ENCODE data around the gene SDR39U1. TPM values are rescaled to one million over a fixed set of nuclear protein-coding genes. Genes with fewer than 3 reads are reported as not detected.

The SDR39U1 gene
- total RNA-seq, 2 donors from 2014 or later, result 40.4 to 41.3 TPM

GRCh38 chr14:24399447-24399822 is 43.1 kb downstream of the SDR39U1 start:
- no peaks in the 10 kb centered on the region for H3K36me3 ChIP-seq (ENCODE audit: control insufficient read depth, insufficient read depth, low read length)
- peak overlapping the region; percentile 76 for H3K4me3 ChIP-seq (ENCODE audit: low read length)
- Mint-ChIP-seq H3K27ac (no peak overlapping the region), H3K4me3 (peak overlapping the region; percentile 72), H3K27me3 (ENCODE audit: insufficient read depth) (peaks cover 7% of the 10 kb centered on the region), H3K36me3 (ENCODE audit: low read depth) (no peaks in the 10 kb centered on the region), H3K4me1 (peaks cover 43% of the 10 kb centered on the region), H3K9me3 (no peaks in the 10 kb centered on the region)
- H3K27ac ChIP-seq (ENCODE audit: low read depth, low read length), result no peak overlapping the region
- H3K9me3 ChIP-seq (ENCODE audit: control insufficient read depth, low read length), result no peaks in the 10 kb centered on the region
- no peak for DNase-seq
- TF ChIP-seq CTCF (conservative IDR thresholded peaks at IDR 0.05), result no peak
- H3K27me3 ChIP-seq (ENCODE audit: control insufficient read depth, insufficient read depth, low read length, poor library complexity, severe bottlenecking), result no peaks in the 10 kb centered on the region
- 26 to 38% methylated on average over 2 to 8 of the region's 8 CpGs for WGBS, 2 experiments (ENCODE audit: insufficient coverage in 1 of 2, insufficient read length in 1 of 2)
- peaks cover 3% of the 10 kb centered on the region for H3K4me1 ChIP-seq (ENCODE audit: control insufficient read depth, insufficient read depth, low read length)
- peak overlapping the region; percentile 28 for H3K9ac ChIP-seq (ENCODE audit: extremely low read depth, low read length, poor library complexity, severe bottlenecking)

GRCh38 chr14:24398653-24399446 is 43.7 kb downstream of the SDR39U1 start, which contains the start of gene NYNRIN:
NYNRIN (plus strand) TSS chr14:24399003; CDS start chr14:24399247, 244 bp downstream.
- no peak for TF ChIP-seq CTCF (conservative IDR thresholded peaks at IDR 0.05)
- H3K27ac ChIP-seq (ENCODE audit: low read depth, low read length), result no peak within 1 kb of the TSS
- Mint-ChIP-seq H3K27ac (no peak within 1 kb of the TSS), H3K4me1 (peaks cover 38% of the 10 kb centered on the region), H3K9me3 (no peaks in the 10 kb centered on the region), H3K4me3 (peak within 1 kb of the TSS; percentile 72), H3K27me3 (ENCODE audit: insufficient read depth) (peaks cover 7% of the 10 kb centered on the region), H3K36me3 (ENCODE audit: low read depth) (no peaks in the 10 kb centered on the region)
- H3K4me1 ChIP-seq (ENCODE audit: control insufficient read depth, insufficient read depth, low read length), result peaks cover 3% of the 10 kb centered on the region
- no peaks in the 10 kb centered on the region for H3K27me3 ChIP-seq (ENCODE audit: control insufficient read depth, insufficient read depth, low read length, poor library complexity, severe bottlenecking)
- WGBS, 2 experiments (ENCODE audit: insufficient coverage in 1 of 2, insufficient read length in 1 of 2), result 1 to 10% methylated on average over 2 to 46 of the region's 57 CpGs
- no peaks in the 10 kb centered on the region for H3K36me3 ChIP-seq (ENCODE audit: control insufficient read depth, insufficient read depth, low read length)
- peak within 1 kb of the TSS; percentile 76 for H3K4me3 ChIP-seq (ENCODE audit: low read length)
- peak within 1 kb of the TSS; percentile 28 for H3K9ac ChIP-seq (ENCODE audit: extremely low read depth, low read length, poor library complexity, severe bottlenecking)
- H3K9me3 ChIP-seq (ENCODE audit: control insufficient read depth, low read length), result no peaks in the 10 kb centered on the region
- peak; percentile 85 for DNase-seq

- DNase-seq, result peak; percentile 80
- peaks cover 7% of the 10 kb centered on the region for H3K27me3 Mint-ChIP-seq (ENCODE audit: insufficient read depth)
- H3K36me3 ChIP-seq (ENCODE audit: control insufficient read depth, insufficient read depth, low read length), result no peaks in the 10 kb centered on the region
- no peak for TF ChIP-seq CTCF (conservative IDR thresholded peaks at IDR 0.05)
- peak overlapping the region; percentile 72 for H3K4me3 Mint-ChIP-seq
- no peak overlapping the region for H3K27ac ChIP-seq (ENCODE audit: low read depth, low read length)
- H3K4me1 ChIP-seq (ENCODE audit: control insufficient read depth, insufficient read depth, low read length), result peaks cover 3% of the 10 kb centered on the region
- 58 to 62% methylated on average over 2 to 4 of the region's 7 CpGs for WGBS, 2 experiments (ENCODE audit: insufficient coverage in 1 of 2, insufficient read length in 1 of 2)
- no peak overlapping the region for H3K4me3 ChIP-seq (ENCODE audit: low read length)
- no peaks in the 10 kb centered on the region for H3K9me3 Mint-ChIP-seq
- no peaks in the 10 kb centered on the region for H3K36me3 Mint-ChIP-seq (ENCODE audit: low read depth)
- H3K9ac ChIP-seq (ENCODE audit: extremely low read depth, low read length, poor library complexity, severe bottlenecking), result no peak overlapping the region
- peaks cover 32% of the 10 kb centered on the region for H3K4me1 Mint-ChIP-seq
- H3K9me3 ChIP-seq (ENCODE audit: control insufficient read depth, low read length), result no peaks in the 10 kb centered on the region
- no peaks in the 10 kb centered on the region for H3K27me3 ChIP-seq (ENCODE audit: control insufficient read depth, insufficient read depth, low read length, poor library complexity, severe bottlenecking)
- H3K27ac Mint-ChIP-seq, result no peak overlapping the region
These were observed 44.3 kb downstream of the SDR39U1 start for GRCh38 chr14:24398293-24398652.
